Hepatocyte (in vitro differentiated cells): ENCODE data around the gene ATP6V1G3. TPM values are rescaled to one million over a fixed set of nuclear protein-coding genes. Genes with fewer than 3 reads are reported as not detected.

Experiments used
- DNase-seq: peaks from one replicate; pipeline ENCODE4 v3.0.0-alpha.2; 2016; ENCODE audit warnings: low spot score
- H2AFZ ChIP-seq: fragments of 200-600 bp; sonication (generic); 2 replicates; pipeline ENCODE4 v1.6.0; 2016; ENCODE audit warnings: antibody characterized with exemption, mild to moderate bottlenecking
- H3K27ac ChIP-seq: fragments of 200-600 bp; sonication (generic); 2 replicates; pipeline ENCODE4 v1.5.1; 2016; ENCODE audit warnings: mild to moderate bottlenecking
- H3K27me3 ChIP-seq: fragments of 200-600 bp; sonication (generic); 2 replicates; pipeline ENCODE4 v1.6.1; 2016
- H3K36me3 ChIP-seq: fragments of 200-600 bp; sonication (generic); replicated peaks from 2 replicates; pipeline ENCODE4 v1.5.1; 2016; ENCODE audit warnings: low read depth; ENCODE audit not compliant: insufficient read depth
- H3K4me1 ChIP-seq: fragments of 200-600 bp; sonication (generic); 2 replicates; pipeline ENCODE4 v1.5.1; 2016; ENCODE audit warnings: mild to moderate bottlenecking, moderate library complexity; ENCODE audit not compliant: insufficient read depth
- H3K4me2 ChIP-seq: fragments of 200-600 bp; sonication (generic); 2 replicates; pipeline ENCODE4 v1.6.0; 2016
- H3K4me3 ChIP-seq: fragments of 200-600 bp; sonication (generic); 2 replicates; pipeline ENCODE4 v1.5.1; 2016; ENCODE audit warnings: mild to moderate bottlenecking
- H3K79me2 ChIP-seq: fragments of 200-600 bp; sonication (generic); 2 replicates; pipeline ENCODE4 v1.6.0; 2017; ENCODE audit warnings: mild to moderate bottlenecking
- H3K9me2 ChIP-seq: fragments of 200-600 bp; sonication (generic); replicated peaks from 2 replicates; pipeline ENCODE4 v1.6.0; 2017; ENCODE audit warnings: mild to moderate bottlenecking; ENCODE audit not compliant: insufficient read depth
- H3K9me3 ChIP-seq: fragments of 200-600 bp; sonication (generic); 2 replicates; pipeline ENCODE4 v1.5.1; 2016; ENCODE audit warnings: low read depth, mild to moderate bottlenecking
- H4K20me1 ChIP-seq: fragments of 200-600 bp; sonication (generic); 2 replicates; pipeline ENCODE4 v1.6.0; 2016; ENCODE audit warnings: mild to moderate bottlenecking; ENCODE audit not compliant: insufficient read depth, poor library complexity, severe bottlenecking
- CTCF ChIP-seq: fragments of 200-600 bp; sonication (generic); IDR thresholded peaks from 2 replicates; pipeline ENCODE4 v1.5.1; 2016; ENCODE audit warnings: antibody characterized with exemption, mild to moderate bottlenecking; ENCODE audit not compliant: poor library complexity
- EZH2 ChIP-seq: fragments of 200-600 bp; sonication (generic); IDR thresholded peaks from 2 replicates; pipeline ENCODE4 v1.6.1; 2016; ENCODE audit warnings: antibody characterized with exemption, mild to moderate bottlenecking, borderline replicate concordance
- EZH2phosphoT487 ChIP-seq: fragments of 200-600 bp; sonication (generic); IDR thresholded peaks from one replicate; pipeline ENCODE4 v1.6.1; 2018; ENCODE audit warnings: antibody characterized with exemption, mild to moderate bottlenecking, low read depth, moderate library complexity; ENCODE audit not compliant: unreplicated experiment, severe bottlenecking
- WGBS: methylation state at CpG from one replicate; pipeline ENCODE4 v1.1.6; 2016; ENCODE audit warnings: low lambda C conversion rate; ENCODE audit errors: missing lambda C conversion rate; 5-methylcytosine and 5-hydroxymethylcytosine counted together
- polyA plus RNA-seq: library from polyadenylated mRNA; unstranded; fragments of >200 nt; fragmentation: Nextera tagmentation; extraction: Ambion mirVana; gene quantifications from 2 replicates; pipeline ENCODE4 v1.2.1, GENCODE V29; 2016
- total RNA-seq: library from RNA; depleted of rRNA; stranded (reverse); fragments of >200 nt; gene quantifications from 2 replicates; pipeline ENCODE4 v1.2.3, GENCODE V29; 2014

The ATP6V1G3 gene
- total and polyA plus RNA-seq, 2 experiments from 2014 or later: not detected

- no peak overlapping the region for H3K4me2 ChIP-seq
- H3K9me2 ChIP-seq: no peaks in the 10 kb centered on the region
- no peaks in the 10 kb centered on the region for H3K79me2 ChIP-seq
- no peaks in the 10 kb centered on the region for H3K27me3 ChIP-seq
- H2AFZ ChIP-seq: no peak overlapping the region
- no peak overlapping the region for H3K4me3 ChIP-seq
- H3K27ac ChIP-seq: no peak overlapping the region
- DNase-seq: no peak
- no peaks in the 10 kb centered on the region for H4K20me1 ChIP-seq
- no peaks in the 10 kb centered on the region for H3K4me1 ChIP-seq
- TF ChIP-seq EZH2phosphoT487 (no peak), EZH2 (no peak), CTCF (no peak)
- WGBS: 67% methylated on average over 1 of the region's 1 CpG
- H3K36me3 ChIP-seq: no peaks in the 10 kb centered on the region
- no peaks in the 10 kb centered on the region for H3K9me3 ChIP-seq
These were observed 2.2 kb upstream of the ATP6V1G3 start for GRCh38 chr1:198542632-198543031.

- Histone ChIP-seq H3K79me2 (no peaks in the 10 kb centered on the region), H3K36me3 (no peaks in the 10 kb centered on the region), H3K4me3 (no peak overlapping the region), H2AFZ (no peak overlapping the region), H3K9me2 (no peaks in the 10 kb centered on the region), H3K4me2 (no peak overlapping the region), H3K27me3 (no peaks in the 10 kb centered on the region), H3K4me1 (no peaks in the 10 kb centered on the region), H3K27ac (no peak overlapping the region), H3K9me3 (no peaks in the 10 kb centered on the region), H4K20me1 (no peaks in the 10 kb centered on the region)
- no peak for TF ChIP-seq CTCF
- 94% methylated on average over 3 of the region's 3 CpGs for WGBS
- DNase-seq: no peak
These were observed 1.3 kb upstream of the ATP6V1G3 start for GRCh38 chr1:198541737-198542136.

- Histone ChIP-seq H3K36me3 (no peaks in the 10 kb centered on the region), H3K27me3 (no peaks in the 10 kb centered on the region), H3K4me2 (no peak overlapping the region), H3K4me1 (no peaks in the 10 kb centered on the region), H3K9me2 (no peaks in the 10 kb centered on the region), H2AFZ (no peak overlapping the region), H3K4me3 (no peak overlapping the region), H3K9me3 (no peaks in the 10 kb centered on the region), H3K79me2 (no peaks in the 10 kb centered on the region), H3K27ac (no peak overlapping the region), H4K20me1 (no peaks in the 10 kb centered on the region)
- 95% methylated on average over 7 of the region's 7 CpGs for WGBS
- TF ChIP-seq EZH2: no peak
- no peak for DNase-seq
These were observed 1.7 kb downstream of the ATP6V1G3 start for GRCh38 chr1:198538579-198539364.

GRCh38 chr1:198535631-198536030, 4.8 kb downstream of the ATP6V1G3 start:
- Histone ChIP-seq H3K4me1 (no peaks in the 10 kb centered on the region), H3K9me3 (no peaks in the 10 kb centered on the region), H3K9me2 (no peaks in the 10 kb centered on the region), H3K36me3 (no peaks in the 10 kb centered on the region), H4K20me1 (no peaks in the 10 kb centered on the region), H3K79me2 (no peaks in the 10 kb centered on the region), H2AFZ (no peak overlapping the region), H3K27ac (no peak overlapping the region), H3K27me3 (no peaks in the 10 kb centered on the region), H3K4me2 (no peak overlapping the region), H3K4me3 (no peak overlapping the region)
- TF ChIP-seq EZH2 (no peak), CTCF (no peak), EZH2phosphoT487 (no peak)
- DNase-seq: no peak
